ENCODE results near the gene PLCH2.

PLCH2 gene

DNA sequence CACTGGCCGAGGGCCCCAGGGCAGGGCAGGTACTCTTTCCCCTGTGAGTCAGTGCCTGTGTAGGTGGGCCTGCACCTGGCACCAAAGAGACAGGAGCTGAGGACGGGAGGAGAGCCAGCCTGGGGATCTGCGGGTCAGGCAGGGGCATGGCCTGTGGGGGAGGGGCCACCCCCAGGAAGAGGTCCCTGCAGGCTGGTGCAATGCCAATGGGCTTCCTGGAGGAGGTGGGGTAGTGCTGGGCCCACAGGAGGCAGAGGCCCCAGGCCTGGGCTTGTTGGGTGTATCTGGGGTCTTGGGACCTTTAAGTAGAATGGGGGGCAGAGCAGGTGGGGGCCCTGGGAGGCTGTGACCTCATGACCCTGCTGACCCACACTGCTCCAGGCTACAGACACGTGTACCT lies 23.2 kb downstream of the PLCH2 start:
- no peak for DNase-seq (ENCODE audit: low read depth)

- DNase-seq (ENCODE audit: low read depth) = no peak
Measured at GRCh38 chr1:2499986-2500596, 24.0 kb downstream of the PLCH2 start.

GRCh38 chr1:2501041-2501819 lies 25.1 kb downstream of the PLCH2 start:
- DNase-seq (ENCODE audit: low read depth) = no peak

- DNase-seq (ENCODE audit: low read depth) = no peak
Measured at GRCh38 chr1:2501820-2502119, 25.7 kb downstream of the PLCH2 start.

DNA sequence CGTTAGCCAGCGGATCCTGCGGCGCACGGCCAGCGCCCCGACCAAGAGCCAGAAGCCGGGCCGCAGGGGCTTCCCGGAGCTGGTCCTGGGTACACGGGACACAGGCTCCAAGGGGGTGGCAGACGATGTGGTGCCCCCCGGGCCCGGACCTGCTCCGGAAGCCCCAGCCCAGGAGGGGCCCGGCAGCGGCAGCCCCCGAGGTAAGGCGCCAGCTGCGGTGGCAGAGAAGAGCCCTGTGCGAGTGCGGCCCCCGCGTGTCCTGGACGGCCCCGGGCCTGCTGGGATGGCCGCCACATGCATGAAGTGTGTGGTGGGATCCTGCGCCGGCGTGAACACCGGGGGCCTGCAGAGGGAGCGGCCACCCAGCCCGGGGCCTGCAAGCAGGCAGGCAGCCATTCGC lies 26.1 kb downstream of the PLCH2 start:
- no peak for DNase-seq (ENCODE audit: low read depth)

GRCh38 chr1:2502661-2503553 lies 26.8 kb downstream of the PLCH2 start:
- DNase-seq (ENCODE audit: low read depth) = no peak

GRCh38 chr1:2503554-2504224 lies 27.6 kb downstream of the PLCH2 start:
- DNase-seq (ENCODE audit: low read depth) = no peak

DNA sequence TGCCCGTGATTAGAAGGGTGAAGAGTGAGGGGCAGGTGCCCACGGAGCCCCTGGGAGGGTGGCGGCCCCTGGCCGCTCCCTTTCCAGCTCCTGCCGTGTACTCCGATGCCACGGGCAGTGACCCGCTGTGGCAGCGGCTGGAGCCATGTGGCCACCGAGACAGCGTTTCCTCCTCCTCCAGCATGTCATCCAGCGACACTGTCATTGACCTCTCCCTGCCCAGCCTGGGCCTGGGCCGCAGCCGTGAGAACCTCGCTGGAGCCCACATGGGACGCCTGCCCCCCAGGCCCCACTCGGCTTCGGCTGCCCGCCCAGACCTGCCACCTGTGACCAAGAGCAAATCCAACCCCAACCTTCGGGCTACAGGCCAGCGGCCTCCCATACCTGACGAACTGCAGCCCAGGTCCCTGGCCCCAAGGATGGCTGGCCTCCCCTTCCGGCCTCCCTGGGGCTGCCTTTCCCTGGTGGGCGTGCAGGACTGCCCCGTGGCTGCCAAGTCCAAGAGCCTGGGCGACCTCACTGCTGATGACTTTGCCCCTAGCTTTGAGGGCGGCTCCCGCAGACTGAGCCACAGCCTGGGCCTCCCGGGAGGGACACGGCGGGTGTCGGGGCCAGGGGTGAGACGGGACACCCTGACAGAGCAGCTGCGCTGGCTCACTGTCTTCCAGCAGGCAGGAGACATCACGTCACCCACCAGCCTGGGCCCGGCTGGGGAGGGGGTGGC lies 28.3 kb downstream of the PLCH2 start:
- DNase-seq (ENCODE audit: low read depth) = no peak

DNA sequence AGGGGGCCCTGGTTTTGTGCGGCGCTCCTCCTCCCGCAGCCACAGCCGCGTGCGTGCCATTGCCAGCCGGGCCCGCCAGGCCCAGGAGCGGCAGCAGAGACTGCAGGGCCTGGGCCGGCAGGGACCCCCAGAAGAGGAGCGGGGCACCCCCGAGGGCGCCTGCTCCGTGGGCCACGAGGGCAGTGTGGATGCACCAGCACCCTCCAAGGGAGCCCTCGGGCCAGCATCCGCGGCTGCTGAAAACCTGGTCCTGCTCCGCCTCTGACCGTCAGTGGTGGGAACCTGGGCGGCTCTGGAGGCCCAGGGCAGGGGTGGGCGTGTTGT lies 28.8 kb downstream of the PLCH2 start:
- DNase-seq (ENCODE audit: low read depth) = no peak

GRCh38 chr1:2505461-2505994 lies 29.4 kb downstream of the PLCH2 start:
- no peak for DNase-seq (ENCODE audit: low read depth)

GRCh38 chr1:2506007-2506860 lies 30.1 kb downstream of the PLCH2 start:
- no peak for DNase-seq (ENCODE audit: low read depth)

DNA sequence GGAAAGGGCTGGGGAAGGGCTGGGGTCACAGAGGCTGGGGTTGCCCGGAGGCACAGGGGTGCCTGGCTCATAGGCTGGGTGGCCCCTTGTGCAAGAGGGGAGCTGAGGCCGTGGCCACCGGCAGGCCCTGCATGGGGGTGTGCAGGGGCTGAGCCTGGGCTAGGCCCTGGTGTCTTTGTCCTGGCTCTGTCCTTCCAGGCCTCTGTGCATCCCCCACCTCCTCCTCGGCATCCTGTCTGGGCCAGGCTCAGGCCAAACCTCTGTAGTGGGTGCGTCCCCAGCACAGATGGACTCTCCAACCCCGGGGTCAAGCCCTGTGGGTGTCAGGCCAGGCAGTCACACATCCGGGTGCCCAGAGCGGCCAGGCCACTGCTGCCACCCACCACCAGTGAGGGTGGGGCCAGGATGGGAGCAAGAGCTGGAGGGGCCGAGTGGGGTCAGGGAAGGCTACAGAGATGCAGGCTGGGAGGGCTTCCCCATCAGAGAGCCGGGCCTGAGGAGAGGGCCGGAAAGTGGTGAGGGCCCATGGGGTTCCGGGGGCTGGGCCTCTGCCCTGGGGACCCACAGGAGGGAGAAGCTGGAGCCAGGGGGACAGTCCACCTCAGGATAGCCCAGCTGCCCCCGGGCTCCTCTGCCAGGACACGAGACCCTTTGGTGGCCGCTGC lies 30.9 kb downstream of the PLCH2 start:
- no peak for DNase-seq (ENCODE audit: low read depth)

DNA sequence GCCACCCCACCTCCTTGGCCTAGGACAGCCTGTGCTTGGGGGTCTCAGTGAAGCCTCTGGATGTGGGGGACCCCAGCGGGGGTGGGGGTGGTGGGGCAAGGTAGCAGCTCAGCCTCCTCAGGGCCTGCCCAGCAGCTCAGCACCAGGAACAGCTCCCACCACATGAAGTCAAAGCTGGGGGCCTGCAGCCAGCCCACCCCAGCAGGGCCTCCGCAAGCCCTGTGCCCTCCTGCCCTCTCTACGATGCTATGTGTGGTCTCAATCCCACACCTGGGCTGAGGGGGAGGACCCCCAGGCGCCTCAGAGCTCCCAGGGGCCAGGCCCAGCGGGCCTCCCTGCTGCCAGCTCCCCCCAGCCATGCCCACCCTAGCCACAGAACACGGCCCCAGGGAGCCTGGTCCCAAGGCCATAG lies 31.7 kb downstream of the PLCH2 start:
- no peak for DNase-seq (ENCODE audit: low read depth)

- DNase-seq (ENCODE audit: low read depth) = no peak
Measured at GRCh38 chr1:2508180-2508579, 32.1 kb downstream of the PLCH2 start.

DNA sequence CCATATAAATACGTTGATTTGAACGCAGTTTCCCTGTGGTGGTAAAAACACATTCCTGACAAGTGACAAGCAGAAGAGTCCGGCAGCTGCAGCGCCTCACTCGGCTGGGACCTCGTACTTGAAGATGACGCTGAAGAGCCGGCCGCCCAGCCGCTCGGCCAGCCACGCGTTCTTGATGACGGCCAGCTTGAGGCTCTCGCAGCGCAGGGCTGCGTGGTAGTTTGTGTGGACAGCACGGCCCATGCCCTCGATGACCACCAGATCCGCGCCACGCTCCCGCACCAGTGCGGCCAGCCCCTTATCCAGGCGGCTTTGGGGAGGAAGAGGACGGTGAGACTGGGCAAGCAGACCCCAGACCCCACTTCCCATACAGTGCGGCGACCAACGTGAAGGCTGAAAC lies 32.7 kb downstream of the PLCH2 start:
- no peak for DNase-seq (ENCODE audit: low read depth)

DNA sequence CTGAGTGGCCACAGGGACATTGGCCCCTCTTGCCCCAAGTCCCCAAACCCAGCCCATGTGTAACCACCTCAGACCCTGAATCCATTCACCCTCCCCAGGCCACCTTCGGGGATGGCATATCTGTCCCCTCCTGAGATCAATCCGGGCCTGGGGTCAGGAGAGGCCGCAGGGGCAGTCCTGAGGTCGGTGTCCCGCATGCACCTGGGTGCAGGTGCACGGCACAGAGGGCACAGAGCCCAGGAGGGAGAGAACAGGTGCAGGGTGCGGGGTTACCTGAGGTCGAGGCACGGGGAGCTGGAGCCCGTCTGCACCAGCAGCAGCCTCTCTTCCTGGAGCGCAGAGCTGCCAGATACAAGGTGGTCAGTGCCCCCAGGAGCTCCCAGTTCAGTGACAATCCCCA lies 33.5 kb downstream of the PLCH2 start:
- no peak for DNase-seq (ENCODE audit: low read depth)

DNA sequence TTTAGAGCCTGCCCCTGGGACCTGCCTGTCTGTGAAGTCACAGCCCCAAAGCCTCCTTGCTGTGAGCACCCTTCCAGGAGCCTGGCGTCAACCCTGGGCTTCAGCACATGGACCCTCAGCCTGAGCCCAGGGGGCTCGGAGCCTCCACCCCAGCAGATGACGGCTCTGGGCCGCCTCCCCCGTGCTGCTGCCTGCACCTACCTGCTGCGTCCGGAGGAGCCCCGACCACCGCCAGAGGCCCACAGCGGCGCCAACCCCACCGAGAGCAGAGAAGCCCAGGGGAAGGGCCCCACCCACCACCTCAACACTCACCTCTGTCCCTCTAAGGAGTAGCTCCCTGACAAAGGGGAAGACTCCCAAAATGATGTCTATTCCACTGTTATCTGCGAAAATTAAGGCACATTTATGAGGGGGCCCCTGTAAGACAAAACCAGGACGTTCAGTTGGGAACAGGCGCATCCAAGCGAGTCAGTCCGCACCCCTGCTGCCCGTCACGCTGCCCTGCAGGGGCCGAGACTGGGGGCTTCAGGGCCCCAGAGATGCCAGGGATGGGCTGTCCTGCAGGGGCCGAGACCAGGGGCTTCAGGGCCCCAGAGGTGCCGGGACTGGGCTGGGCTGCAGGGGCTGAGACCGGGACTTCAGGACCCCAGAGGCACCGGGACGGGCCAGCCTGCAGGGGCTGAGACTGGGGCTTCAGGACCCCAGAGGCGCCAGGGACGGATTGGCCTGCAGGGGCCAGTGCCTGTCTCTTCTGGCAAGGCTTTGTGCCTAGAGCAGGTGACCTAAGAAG lies 34.5 kb downstream of the PLCH2 start:
- DNase-seq (ENCODE audit: low read depth) = no peak

GRCh38 chr1:2512862-2513421 lies 36.9 kb downstream of the PLCH2 start:
- DNase-seq (ENCODE audit: low read depth) = no peak
